GM20431 (cell line): ENCODE measurements around the gene PHKG1.
"Not testable (repeated sequence)": the region's sequence is repeated elsewhere in the genome, so short reads cannot be mapped to it uniquely, and the experiment has no call there.

ENCODE experiments used
- in situ Hi-C: fragments of 300-500 bp; cut with MseI, MboI; formaldehyde crosslinking; loops from one replicate; pipeline ENCODE4 v1.15.0; 2020; ENCODE audit warnings: low sequenced_read_pairs; ENCODE audit not compliant: unreplicated experiment

The PHKG1 gene

DNA sequence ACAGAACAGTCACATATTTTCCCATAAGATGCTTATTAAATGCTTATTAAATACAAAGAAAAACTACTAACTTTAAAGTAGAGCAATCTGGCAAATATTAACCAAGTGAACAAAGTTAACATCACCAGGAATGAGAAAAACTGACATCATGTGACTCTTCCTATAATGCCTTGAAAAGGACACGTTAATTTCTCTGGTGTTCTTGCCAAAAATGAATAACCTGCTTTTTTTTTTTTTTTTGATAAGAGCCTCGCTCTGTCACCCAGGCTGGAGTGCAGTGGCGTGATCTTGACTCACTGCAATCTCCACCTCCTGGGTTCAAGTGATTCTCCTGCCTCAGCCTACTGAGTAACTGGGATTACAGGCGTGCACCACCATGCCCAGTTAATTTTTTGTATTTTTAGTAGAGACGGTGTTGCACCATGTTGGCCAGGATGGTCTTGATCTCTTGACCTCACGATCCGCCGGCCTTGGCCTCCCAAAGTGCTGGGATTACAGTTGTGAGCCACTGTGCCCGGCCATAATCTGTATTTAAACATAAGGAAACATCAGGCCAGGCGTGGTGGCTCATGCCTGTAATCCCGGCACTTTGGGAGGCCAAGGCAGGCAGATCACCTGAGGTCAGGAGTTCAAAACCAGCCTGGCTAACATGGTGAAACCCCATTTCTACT lies 45.2 kb downstream of the PHKG1 start:
- in situ Hi-C loops: not testable (repeated sequence)

- in situ Hi-C loops: no loop called here
Measured at GRCh38 chr7:56046721-56047445, 45.9 kb downstream of the PHKG1 start.

DNA sequence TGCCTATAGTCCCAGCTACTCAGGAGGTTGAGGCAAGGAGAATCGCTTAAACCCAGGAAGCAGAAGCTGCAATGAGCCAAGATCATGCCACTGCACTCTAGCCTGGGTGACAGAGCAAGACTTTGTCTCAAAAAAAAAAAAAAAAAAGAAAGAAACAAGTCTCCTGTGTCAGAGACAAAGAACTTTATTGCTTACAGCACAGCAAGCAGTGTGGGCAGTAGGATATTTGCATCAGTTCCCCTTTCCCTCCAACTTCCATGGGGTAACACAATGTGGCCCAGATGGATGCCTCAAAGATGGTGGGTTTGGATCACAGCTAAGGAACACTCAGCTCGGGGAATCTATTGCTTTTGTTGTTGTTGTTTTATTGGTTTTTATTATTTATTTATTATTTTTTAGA lies 47.0 kb downstream of the PHKG1 start:
- in situ Hi-C loops: not testable (repeated sequence)

- in situ Hi-C loops: no loop called here
Measured at GRCh38 chr7:56040730-56041129, 52.0 kb downstream of the PHKG1 start.

DNA sequence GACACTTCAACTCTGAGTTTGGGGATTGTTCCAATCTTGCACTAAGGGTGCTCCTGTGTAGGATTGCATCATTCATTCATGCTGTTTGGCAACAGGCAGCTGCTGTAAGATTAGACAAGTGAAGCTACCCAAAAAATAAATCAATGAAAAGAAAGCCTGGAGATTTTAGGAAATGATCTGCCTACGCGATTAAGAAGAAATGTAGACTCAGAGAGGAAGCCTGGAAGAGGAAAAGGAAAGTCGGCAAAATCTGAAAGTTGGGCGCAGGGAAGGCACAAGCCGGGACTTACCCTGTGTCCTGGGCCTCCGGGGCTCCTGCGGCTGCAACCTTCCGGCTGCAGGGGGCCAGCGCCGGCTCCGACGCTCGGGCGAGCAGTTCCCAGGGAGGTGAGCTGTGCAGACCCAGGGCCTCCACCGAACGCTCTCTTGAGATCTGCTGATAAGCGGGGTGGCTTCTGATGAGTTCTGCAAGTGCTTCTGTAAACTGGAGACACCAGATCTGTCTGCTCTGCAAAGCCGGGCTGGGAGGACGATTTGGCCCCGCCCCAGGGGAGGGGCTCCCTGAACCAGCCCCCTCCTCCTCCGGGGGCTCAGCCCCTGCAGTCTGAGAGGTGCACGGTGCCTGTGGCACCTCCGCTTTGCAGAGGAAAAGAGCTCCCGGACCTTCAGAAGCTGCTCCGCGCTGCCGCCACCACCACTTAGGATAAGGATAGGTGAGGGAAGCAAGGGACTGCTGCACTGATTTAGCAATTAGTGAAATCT lies 58.9 kb downstream of the PHKG1 start:
- in situ Hi-C loops: no loop called here

- in situ Hi-C loops: not testable (repeated sequence)
Measured at GRCh38 chr7:56032578-56032977, 60.2 kb downstream of the PHKG1 start.

- in situ Hi-C loops: not testable (repeated sequence)
Measured at GRCh38 chr7:56031556-56031955, 61.2 kb downstream of the PHKG1 start.

DNA sequence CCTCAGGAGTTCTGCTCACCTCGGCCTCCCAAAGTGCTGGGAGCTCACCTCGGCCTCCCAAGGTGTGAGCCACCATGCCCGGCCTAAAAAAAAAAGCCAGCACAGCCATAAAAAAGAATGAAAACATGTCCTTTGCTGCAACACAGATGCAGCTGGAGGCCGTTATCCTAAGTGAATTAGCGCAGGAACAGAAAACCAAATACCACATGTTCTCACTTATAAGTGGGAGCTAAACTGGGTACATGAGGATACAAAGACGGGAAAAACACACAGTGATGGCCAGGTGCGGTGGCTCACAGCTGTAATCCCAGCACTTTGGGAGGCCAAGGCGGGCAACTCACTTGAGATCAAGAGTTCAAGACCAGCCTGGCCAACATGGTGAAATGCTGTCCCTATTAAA lies 62.4 kb downstream of the PHKG1 start:
- in situ Hi-C loops: no loop called here
